Measurements from ENCODE around the gene JDP2. TPM values are rescaled to one million over a fixed set of nuclear protein-coding genes. Genes with fewer than 3 reads are reported as not detected.

JDP2 gene
- total RNA-seq, 1 donor from 2014 or later: 19.3 TPM

GRCh38 chr14:75437201-75438143 is 9.7 kb downstream of the JDP2 start:
- DNase-seq: no peak

DNA sequence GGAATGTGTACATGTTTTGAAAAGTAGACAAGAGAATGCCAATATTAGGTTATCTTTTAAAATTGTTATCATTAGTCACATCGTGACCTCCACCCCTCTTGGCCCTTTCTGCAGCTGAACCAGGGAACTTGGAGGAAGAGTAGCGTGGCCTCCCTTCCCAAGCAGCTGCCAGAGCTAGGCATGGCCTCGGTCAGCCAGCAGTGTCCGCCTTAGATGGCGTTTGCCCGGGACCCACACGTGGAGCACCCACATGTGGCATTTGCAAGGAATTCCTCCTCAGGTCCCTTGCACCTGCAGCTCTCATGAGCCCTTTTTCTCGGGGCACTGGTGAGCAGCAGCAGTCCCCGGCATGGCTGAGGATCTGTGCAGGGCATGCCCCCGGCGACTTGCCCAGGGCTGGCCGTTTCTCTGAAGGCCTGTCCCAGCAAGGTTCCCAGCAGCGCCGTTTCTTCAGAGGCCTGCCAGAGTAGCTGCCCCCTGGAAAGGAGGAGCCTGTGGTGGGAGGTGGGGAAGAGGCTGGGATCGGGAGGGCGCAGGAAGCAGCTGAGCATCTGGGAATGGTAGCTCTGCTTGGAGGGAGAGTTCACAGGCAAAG is 10.8 kb downstream of the JDP2 start:
- no peak for DNase-seq

DNA sequence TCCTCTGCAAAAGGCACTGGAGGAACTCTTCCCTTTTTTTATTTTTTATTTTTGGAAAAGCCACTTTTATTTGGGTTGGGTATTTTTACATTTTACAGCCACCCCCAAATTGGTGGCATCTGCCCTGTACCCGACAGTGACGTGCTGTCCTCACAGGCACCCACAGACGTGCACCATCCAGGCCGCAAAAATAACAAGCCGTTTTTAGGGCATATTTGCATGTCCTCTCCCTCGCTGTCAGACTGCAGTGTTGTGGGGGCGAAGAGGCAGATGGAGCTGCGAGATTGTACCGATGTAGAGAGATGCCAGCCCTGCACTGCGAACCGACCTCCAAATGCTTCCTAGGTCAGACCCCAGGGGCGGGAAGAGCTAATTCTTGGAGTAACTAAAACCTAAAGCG is 12.2 kb downstream of the JDP2 start:
- DNase-seq: no peak

- DNase-seq: peak; percentile 28
Measured at GRCh38 chr14:75440733-75441477, 13.1 kb downstream of the JDP2 start.

DNA sequence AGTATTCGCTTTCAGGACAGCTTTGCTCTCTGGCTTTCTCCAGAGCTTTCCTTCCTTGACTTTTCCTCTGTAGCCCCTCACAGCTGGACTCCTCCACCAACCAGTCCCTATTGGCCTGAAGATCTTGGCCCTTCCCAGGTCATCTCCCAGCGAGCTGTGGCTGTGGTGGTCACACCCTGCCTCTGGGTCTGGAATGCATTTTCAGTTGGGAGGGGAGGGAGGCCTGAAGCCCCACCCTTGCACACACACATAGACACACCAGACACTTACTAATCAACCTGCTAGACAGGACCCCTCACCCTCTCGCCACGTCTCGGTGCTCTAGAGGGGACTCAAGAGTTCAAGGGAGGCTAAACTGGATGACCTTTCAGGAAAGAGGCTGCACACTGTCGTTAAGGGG is 13.9 kb downstream of the JDP2 start:
- DNase-seq: no peak

DNA sequence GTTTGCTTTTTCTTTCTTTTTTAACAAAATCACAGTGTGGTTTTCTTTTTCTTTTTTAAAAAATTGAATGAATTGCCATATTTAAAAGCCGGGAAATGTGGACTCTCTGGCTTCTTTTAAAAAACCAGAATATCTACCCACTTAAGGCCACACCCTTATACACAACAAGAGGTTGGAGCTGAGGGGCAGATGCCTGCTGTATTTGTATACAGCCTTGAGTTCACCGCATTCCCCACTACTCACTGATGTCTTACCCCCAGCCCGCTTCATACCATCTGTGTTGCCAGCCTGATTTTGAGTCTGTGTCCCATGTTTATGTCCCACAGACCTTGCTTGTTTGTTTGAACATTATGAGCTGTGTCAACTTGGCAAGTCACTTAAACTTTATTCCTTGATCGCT is 14.3 kb downstream of the JDP2 start:
- no peak for DNase-seq

DNA sequence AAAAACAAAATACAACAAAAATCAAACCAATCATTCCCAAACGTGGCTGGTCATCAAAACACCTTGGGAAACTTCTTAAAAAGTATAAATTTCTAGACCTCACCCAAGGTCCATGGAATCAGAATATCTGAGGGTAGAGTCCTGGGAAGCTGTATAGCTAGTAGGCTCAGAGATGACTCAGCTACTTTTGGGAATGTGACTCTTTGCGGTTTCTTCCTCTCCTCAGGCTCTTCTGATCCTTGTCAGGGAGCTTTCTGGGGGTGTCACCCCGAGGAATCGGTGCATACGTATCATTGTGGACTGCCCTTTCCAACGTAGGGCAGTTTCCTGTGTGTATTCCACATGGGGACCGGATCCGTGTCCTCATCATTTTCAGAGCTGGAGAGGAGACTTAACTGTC is 14.8 kb downstream of the JDP2 start:
- no peak for DNase-seq

DNA sequence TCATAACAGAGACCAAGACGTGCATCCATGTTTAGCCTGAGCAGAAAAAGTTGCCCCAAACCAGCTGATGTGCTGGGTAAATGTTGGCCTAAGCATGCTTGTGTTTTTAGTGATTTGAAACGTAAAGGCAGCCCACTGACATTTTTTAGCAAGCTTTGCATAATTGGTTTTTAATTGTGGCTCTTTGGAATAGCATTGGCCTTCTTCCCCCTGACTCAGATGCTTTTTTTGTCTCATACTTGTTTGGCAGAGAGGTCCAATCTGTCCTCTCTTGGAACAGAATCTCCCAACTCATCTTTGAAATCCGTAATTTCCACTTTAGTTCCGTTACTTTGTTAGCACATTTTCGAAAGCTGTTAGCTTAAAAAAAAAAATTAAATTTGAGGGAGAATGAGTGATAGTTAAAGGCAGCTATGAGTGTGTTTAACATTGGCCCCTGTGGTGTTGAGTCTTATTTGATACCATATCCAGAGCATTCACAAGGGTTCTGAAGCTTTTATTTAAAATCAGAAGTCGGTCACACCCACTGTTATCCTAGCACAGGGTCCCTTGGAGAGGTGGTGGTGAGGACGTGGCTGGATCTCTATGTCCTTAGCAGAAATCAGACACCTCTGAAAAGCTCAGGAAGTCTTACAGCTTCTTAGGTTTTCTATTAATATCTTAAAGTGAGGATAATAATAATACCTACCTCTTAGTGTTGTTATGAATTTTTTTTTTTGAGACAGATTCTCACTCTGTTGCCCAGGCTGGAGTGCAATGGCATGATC is 15.6 kb downstream of the JDP2 start:
- DNase-seq: no peak

GRCh38 chr14:75445236-75445635 is 17.4 kb downstream of the JDP2 start:
- no peak for DNase-seq

GRCh38 chr14:75445963-75446362 is 18.1 kb downstream of the JDP2 start:
- no peak for DNase-seq

DNA sequence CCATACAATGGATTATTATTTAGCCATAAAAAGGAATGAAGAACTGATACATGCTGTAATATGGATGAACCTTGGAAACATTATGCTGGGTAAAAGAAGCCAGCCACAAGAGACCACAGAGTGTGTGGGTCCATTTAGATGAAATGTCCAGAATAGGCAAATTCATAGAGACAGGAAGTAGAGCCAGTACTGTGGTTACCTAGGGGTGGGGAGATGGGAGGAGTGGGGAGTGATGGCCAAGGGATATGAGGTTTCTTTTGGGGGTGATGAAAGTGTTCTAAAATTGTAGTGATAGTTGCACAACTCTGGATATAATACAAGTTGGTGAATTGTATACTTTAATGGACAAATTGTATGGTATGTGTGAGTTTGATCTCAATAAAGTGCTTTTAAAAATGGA is 18.6 kb downstream of the JDP2 start:
- no peak for DNase-seq

- no peak for DNase-seq
Measured at GRCh38 chr14:75448209-75448608, 20.4 kb downstream of the JDP2 start.

- DNase-seq: no peak
Measured at GRCh38 chr14:75449036-75449435, 21.2 kb downstream of the JDP2 start.

GRCh38 chr14:75449696-75450095 is 21.9 kb downstream of the JDP2 start:
- DNase-seq: no peak

- no peak for DNase-seq
Measured at GRCh38 chr14:75450381-75451276, 22.8 kb downstream of the JDP2 start.

GRCh38 chr14:75452324-75452723 is 24.5 kb downstream of the JDP2 start:
- no peak for DNase-seq

DNA sequence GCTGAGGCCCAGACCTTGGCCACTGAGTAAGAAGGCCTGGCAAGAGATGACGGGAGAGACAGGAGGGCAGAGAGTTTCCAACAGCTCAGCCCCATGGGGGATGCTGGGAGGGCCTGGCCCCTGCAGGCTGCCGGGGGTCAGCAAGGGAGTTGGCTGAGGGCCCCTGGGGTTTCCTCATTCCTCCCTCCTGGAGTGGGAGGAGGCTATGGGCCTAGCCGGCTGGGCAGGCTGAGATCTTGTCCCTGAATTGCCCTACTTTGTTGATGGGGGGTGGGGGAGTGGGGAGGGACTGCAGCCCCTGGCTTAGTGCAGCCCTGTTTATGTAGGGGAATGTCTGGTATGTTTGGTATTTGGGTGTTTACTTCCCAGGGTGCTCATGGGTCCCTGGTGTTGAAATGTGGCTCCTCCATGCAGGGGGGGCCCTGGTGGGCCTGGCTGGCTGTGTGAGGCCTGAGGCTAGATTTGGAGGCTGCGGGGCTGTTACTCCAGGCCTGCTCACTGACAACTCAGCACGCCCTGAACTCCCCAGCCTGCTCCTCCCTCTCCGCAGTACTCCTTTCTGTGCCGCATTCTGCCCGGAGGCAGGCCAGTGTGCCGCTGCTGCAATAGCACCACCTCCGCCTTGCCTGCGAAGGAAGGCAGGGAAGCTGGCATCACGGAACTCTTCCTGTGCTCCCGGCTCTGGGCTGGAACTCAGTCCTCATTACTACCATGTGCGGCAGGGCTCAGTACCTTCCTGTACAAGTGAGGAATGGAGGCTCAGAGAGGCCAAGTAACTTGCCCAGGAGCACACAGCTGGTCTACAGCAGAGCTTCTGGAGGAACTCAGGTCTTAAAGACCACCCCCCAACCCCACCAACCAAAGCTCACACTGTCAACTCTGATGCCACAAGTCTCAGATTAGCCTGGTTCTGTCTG is 25.3 kb downstream of the JDP2 start:
- DNase-seq: peak; percentile 46

- DNase-seq: no peak
Measured at GRCh38 chr14:75453817-75454434, 26.1 kb downstream of the JDP2 start.

DNA sequence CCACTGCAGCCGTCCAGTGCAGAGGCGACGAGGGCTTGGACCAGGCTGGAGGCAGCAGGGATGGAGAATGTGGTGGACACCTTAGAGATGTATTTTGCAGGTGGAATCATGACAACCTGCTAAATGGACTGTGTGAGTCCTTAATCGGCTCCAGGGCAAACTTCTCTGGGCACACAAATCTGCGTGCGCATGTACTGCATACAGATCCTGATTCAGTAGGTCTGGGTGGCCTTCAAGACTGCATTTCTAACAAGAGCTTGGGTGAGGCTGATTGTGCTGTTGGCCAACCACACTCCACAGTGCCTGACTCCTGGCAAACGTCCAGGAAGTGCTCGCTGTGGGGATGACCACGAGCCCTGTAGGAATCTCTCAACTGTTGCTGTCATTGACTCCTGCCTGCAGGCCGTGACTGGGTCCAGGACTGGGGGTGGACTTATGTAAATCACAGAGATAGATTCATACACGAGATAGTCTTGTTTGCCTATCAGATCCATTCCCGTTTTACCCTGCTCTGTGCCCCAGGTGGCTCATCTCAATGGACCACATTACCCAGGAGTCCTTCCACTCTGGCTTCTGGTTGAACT is 27.2 kb downstream of the JDP2 start:
- no peak for DNase-seq

Measured in skin of body (tissue), 2 donors.